ENCODE measurements around the gene TROAP.

The TROAP gene

GRCh38 chr12:49340971-49341776 is 18.1 kb downstream of the TROAP start:
- H3K4me1 ChIP-seq (ENCODE audit: control insufficient read depth in 1 of 2, insufficient read depth in 2 of 2, low read length in 2 of 2) = peaks cover 15 to 47% of the 10 kb centered on the region in 2 donors
- H3K27ac ChIP-seq (ENCODE audit: low read length) = no peak overlapping the region
- no peaks in the 10 kb centered on the region for H3K9me3 ChIP-seq (ENCODE audit: control insufficient read depth in 1 of 2, low read length in 2 of 2)
- H3K4me3 ChIP-seq (ENCODE audit: low read depth in 1 of 2, low read length in 2 of 2) = no peak overlapping the region
- H3K27me3 ChIP-seq (ENCODE audit: low read depth, low read length) = peaks cover 52% of the 10 kb centered on the region
- no peaks in the 10 kb centered on the region for H3K36me3 ChIP-seq (ENCODE audit: control insufficient read depth in 1 of 2, insufficient read depth in 2 of 2, low read length in 2 of 2)

DNA sequence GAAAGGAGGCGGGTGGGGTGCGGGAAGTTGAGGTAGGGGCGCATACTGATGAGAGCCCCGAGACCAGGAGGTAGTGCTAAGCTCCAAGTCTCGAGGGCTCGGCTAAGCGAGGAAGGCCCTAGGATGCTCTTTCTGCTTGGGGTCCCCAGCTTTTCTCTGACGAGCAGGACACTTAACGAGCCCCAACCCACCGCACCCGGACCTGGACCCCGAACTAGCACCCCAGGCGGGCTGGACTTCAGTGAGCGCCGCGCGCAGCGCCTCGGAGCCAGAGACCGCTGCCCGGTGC is 18.7 kb downstream of the TROAP start:
- Histone ChIP-seq H3K27me3 (ENCODE audit: low read depth, low read length) (peaks cover 52% of the 10 kb centered on the region), H3K9me3 (ENCODE audit: control insufficient read depth in 1 of 2, low read length in 2 of 2) (no peaks in the 10 kb centered on the region), H3K36me3 (ENCODE audit: control insufficient read depth in 1 of 2, insufficient read depth in 2 of 2, low read length in 2 of 2) (no peaks in the 10 kb centered on the region), H3K4me1 (ENCODE audit: control insufficient read depth in 1 of 2, insufficient read depth in 2 of 2, low read length in 2 of 2) (peaks cover 15 to 49% of the 10 kb centered on the region in 2 donors), H3K27ac (ENCODE audit: low read length) (no peak overlapping the region), H3K4me3 (ENCODE audit: low read depth in 1 of 2, low read length in 2 of 2) (peak overlapping the region in 1 of 2 donors; percentile 71)

- H3K4me3 ChIP-seq (ENCODE audit: low read depth in 1 of 2, low read length in 2 of 2) = peak overlapping the region; percentile 26 to 71
- peaks cover 18 to 49% of the 10 kb centered on the region in 2 donors for H3K4me1 ChIP-seq (ENCODE audit: control insufficient read depth in 1 of 2, insufficient read depth in 2 of 2, low read length in 2 of 2)
- no peaks in the 10 kb centered on the region for H3K9me3 ChIP-seq (ENCODE audit: control insufficient read depth in 1 of 2, low read length in 2 of 2)
- H3K27me3 ChIP-seq (ENCODE audit: low read depth, low read length) = peaks cover 52% of the 10 kb centered on the region
- H3K27ac ChIP-seq (ENCODE audit: low read length) = no peak overlapping the region
- H3K36me3 ChIP-seq (ENCODE audit: control insufficient read depth in 1 of 2, insufficient read depth in 2 of 2, low read length in 2 of 2) = no peaks in the 10 kb centered on the region
Observed at GRCh38 chr12:49342066-49342913, 19.2 kb downstream of the TROAP start.

- Histone ChIP-seq H3K4me1 (ENCODE audit: control insufficient read depth in 1 of 2, insufficient read depth in 2 of 2, low read length in 2 of 2) (peaks cover 20 to 54% of the 10 kb centered on the region in 2 donors), H3K27ac (ENCODE audit: low read length) (no peak overlapping the region), H3K36me3 (ENCODE audit: control insufficient read depth in 1 of 2, insufficient read depth in 2 of 2, low read length in 2 of 2) (no peaks in the 10 kb centered on the region), H3K4me3 (ENCODE audit: low read depth in 1 of 2, low read length in 2 of 2) (peak overlapping the region; percentile 26 to 71), H3K9me3 (ENCODE audit: control insufficient read depth in 1 of 2, low read length in 2 of 2) (no peaks in the 10 kb centered on the region), H3K27me3 (ENCODE audit: low read depth, low read length) (peaks cover 51% of the 10 kb centered on the region)
Observed at GRCh38 chr12:49342914-49343731, 20.1 kb downstream of the TROAP start.

DNA sequence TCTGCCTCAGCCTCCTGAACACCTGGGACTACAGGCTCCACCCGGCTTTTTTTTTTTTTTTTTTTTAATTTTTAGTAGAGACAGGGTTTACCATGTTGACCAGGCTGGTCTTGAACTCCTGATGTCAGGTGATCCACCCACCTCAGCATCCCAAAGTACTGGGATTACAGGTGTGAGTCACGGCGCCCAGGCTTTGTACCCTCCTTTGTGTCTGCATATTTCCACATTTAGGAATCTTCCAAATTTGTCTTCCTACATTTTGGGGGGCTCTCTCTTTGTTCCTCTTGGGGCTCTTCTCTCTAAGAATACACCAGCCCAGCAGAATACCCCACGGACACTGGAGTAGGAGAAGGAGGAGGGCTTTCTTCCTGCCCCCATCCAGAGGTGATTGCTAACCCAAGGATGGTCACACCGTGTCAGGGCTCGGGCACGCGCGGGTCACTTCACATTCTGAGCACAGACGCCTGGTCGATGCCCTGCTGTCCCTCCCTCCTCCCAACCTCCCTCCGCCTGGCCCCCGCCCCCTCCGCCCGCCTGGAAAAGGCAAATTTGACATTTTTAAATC is 21.5 kb downstream of the TROAP start:
- peaks cover 20 to 56% of the 10 kb centered on the region in 2 donors for H3K4me1 ChIP-seq (ENCODE audit: control insufficient read depth in 1 of 2, insufficient read depth in 2 of 2, low read length in 2 of 2)
- H3K36me3 ChIP-seq (ENCODE audit: control insufficient read depth in 1 of 2, insufficient read depth in 2 of 2, low read length in 2 of 2) = no peaks in the 10 kb centered on the region
- no peak overlapping the region for H3K27ac ChIP-seq (ENCODE audit: low read length)
- H3K27me3 ChIP-seq (ENCODE audit: low read depth, low read length) = peaks cover 60% of the 10 kb centered on the region
- H3K9me3 ChIP-seq (ENCODE audit: control insufficient read depth in 1 of 2, low read length in 2 of 2) = no peaks in the 10 kb centered on the region
- no peak overlapping the region for H3K4me3 ChIP-seq (ENCODE audit: low read depth in 1 of 2, low read length in 2 of 2)

- Histone ChIP-seq H3K4me3 (ENCODE audit: low read depth in 1 of 2, low read length in 2 of 2) (peak overlapping the region; percentile 30 to 54), H3K9me3 (ENCODE audit: control insufficient read depth in 1 of 2, low read length in 2 of 2) (no peaks in the 10 kb centered on the region), H3K27ac (ENCODE audit: low read length) (no peak overlapping the region), H3K27me3 (ENCODE audit: low read depth, low read length) (peaks cover 63% of the 10 kb centered on the region), H3K4me1 (ENCODE audit: control insufficient read depth in 1 of 2, insufficient read depth in 2 of 2, low read length in 2 of 2) (peaks cover 20 to 56% of the 10 kb centered on the region in 2 donors), H3K36me3 (ENCODE audit: control insufficient read depth in 1 of 2, insufficient read depth in 2 of 2, low read length in 2 of 2) (no peaks in the 10 kb centered on the region)
Observed at GRCh38 chr12:49345051-49345824, 22.2 kb downstream of the TROAP start.

DNA sequence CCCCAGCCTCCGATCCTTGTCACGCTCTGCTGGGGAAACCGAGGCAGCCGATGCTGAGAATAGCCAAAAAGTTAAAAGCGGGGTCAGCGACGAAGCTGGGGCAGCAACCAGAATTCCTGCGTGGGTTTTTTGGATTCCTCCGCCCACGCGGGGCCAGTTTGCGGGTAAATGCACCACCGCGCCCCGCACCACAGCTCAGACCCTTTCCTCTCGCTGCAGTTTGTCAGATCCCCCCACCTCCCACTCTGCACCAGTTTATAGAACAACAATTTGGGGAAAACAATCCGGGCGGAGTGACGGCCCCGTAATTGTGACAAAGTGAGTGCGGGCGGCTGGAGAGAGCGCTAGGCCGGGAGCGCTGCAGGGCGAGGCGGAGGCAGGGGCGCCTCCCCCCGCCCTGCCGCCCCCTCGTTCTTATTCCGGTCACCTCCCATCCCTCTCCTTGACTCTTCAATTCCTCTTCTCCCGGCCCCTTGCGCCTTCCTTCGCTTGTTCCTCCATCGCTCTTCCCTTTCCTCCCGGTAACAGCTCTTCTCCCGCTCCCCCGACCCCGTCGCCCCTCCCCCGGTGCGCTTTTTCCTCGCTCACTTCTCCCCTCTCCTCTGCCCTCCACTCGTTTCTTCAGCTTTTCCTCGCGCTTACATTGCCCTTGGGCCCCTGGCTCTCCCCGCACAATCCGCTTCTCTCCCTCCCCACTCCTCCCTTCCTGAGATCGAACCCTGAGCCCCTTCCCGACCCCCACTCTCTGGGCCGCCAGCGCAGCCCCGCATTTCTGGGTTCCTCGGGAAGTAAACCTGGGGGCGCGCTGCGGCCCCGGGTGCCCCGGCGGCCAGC is 23.0 kb downstream of the TROAP start:
- no peaks in the 10 kb centered on the region for H3K36me3 ChIP-seq (ENCODE audit: control insufficient read depth in 1 of 2, insufficient read depth in 2 of 2, low read length in 2 of 2)
- H3K27me3 ChIP-seq (ENCODE audit: low read depth, low read length) = peaks cover 63% of the 10 kb centered on the region
- peaks cover 20 to 56% of the 10 kb centered on the region in 2 donors for H3K4me1 ChIP-seq (ENCODE audit: control insufficient read depth in 1 of 2, insufficient read depth in 2 of 2, low read length in 2 of 2)
- no peaks in the 10 kb centered on the region for H3K9me3 ChIP-seq (ENCODE audit: control insufficient read depth in 1 of 2, low read length in 2 of 2)
- H3K4me3 ChIP-seq (ENCODE audit: low read depth in 1 of 2, low read length in 2 of 2) = peak overlapping the region; percentile 37 to 54
- no peak overlapping the region for H3K27ac ChIP-seq (ENCODE audit: low read length)

DNA sequence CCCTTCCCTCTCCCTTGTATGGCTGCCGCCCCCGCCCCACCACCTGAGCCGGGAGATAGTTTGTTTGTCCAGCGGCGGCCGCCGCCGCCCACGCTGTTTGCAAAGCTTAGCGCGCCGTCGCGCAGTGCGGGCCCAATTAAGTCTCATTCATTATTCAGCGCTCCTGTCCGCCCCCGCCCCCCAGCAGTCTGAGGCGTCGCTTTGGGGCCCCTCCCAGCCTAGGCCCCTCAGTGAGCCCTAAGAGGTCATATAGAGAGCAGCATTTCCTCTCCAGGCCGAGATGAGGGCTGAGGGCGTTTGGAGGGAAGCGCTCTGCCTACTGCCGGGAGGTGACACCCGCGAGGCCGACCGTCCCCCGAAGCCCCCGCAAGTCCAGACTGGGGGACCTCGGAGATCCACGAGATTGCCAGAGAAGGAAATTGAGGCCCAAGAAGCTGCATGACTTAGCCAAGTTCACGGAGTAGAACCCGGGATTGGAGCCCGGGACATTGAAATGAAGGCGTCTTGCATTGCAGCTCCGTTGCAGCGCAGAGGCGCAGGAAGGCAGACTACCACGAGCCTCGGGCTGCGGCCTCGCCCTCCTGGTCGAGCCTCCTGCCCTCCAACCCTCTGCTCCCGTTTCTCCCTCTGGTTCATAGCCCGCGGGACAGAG is 23.7 kb downstream of the TROAP start, which contains the start of gene DNAJC22:
Gene DNAJC22 (plus strand): TSS at position 230 of the 652 bp plus-strand sequence. CDS start 1,985 bp downstream, outside the sequence.
- Histone ChIP-seq H3K27ac (ENCODE audit: low read length) (no peak within 1 kb of the TSS), H3K36me3 (ENCODE audit: control insufficient read depth in 1 of 2, insufficient read depth in 2 of 2, low read length in 2 of 2) (no peaks in the 10 kb centered on the region), H3K4me3 (ENCODE audit: low read depth in 1 of 2, low read length in 2 of 2) (peak within 1 kb of the TSS; percentile 54 to 62), H3K27me3 (ENCODE audit: low read depth, low read length) (peaks cover 63% of the 10 kb centered on the region), H3K9me3 (ENCODE audit: control insufficient read depth in 1 of 2, low read length in 2 of 2) (no peaks in the 10 kb centered on the region), H3K4me1 (ENCODE audit: control insufficient read depth in 1 of 2, insufficient read depth in 2 of 2, low read length in 2 of 2) (peaks cover 20 to 55% of the 10 kb centered on the region in 2 donors)

DNA sequence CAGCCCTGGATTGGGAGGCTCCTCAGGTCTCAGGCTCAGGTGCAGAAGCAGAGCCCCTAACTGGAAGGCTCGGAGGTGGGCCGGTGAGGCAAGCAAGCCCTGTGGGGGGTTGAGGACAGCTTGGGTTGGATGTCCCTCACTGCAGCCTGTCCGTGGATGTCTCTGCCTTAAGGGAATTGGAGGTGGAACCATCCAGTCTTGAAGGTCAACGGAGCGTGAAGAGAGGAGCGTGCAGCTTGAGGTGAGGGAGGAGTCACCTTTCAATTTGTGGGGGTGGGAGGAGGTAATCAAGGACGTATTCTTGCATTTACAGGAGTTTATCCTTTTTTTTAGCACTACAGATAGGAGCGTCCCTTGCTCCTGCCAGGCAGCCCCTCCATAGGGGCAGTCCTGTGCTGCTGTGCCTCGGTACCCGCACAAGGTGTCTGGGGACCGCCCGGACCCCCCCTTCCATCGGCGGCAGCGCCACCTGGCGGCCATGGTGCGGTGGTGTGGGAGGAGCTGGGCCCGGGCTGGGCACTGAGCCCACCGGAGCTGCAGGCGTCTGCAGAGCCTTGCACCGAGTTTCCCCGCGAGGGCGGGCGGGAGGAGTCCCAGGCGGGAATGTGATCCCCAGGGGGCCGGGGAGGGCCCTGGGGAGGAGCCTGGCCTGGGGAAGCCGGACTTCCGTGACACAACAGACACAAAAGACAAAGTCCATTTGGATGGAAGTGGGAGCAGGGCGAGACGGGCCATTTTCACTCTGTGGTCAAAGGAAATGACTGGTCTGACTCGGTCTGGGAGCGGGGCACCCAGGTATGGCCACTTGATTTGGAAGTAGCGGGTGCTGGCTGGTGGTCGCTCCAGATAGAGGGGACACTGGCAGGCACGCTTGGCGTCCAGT is 24.5 kb downstream of the TROAP start:
- Histone ChIP-seq H3K4me1 (ENCODE audit: control insufficient read depth in 1 of 2, insufficient read depth in 2 of 2, low read length in 2 of 2) (peaks cover 20 to 48% of the 10 kb centered on the region in 2 donors), H3K27me3 (ENCODE audit: low read depth, low read length) (peaks cover 63% of the 10 kb centered on the region), H3K36me3 (ENCODE audit: control insufficient read depth in 1 of 2, insufficient read depth in 2 of 2, low read length in 2 of 2) (no peaks in the 10 kb centered on the region), H3K9me3 (ENCODE audit: control insufficient read depth in 1 of 2, low read length in 2 of 2) (no peaks in the 10 kb centered on the region), H3K4me3 (ENCODE audit: low read depth in 1 of 2, low read length in 2 of 2) (peak overlapping the region; percentile 54 to 62), H3K27ac (ENCODE audit: low read length) (no peak overlapping the region)
